Endothelial cell of umbilical vein (primary cell): ENCODE results near the gene ACLY. TPM values are rescaled to one million over a fixed set of nuclear protein-coding genes. Genes with fewer than 3 reads are reported as not detected.

Source experiments
- BruUV-seq: library from RNA; stranded (reverse); fragments of 400-500 nt; replicated peaks from 2 replicates; lab custom pipeline; 2021; lab: Mats Ljungman, UMichigan
- CTCF ChIA-PET: fragments of 300-600, 350-600 bp; sonication (Branson Sonifier 250); formaldehyde crosslinking; loops from one replicate; lab custom pipeline; 2021; ENCODE audit warnings: antibody characterized with exemption, inconsistent platforms; lab: Charles Lee
- POLR2A ChIA-PET: fragments of 300-600, 350-600 bp; sonication (Branson Sonifier 250); formaldehyde crosslinking; loops from one replicate; lab custom pipeline; 2021; ENCODE audit warnings: antibody characterized with exemption, inconsistent platforms; lab: Charles Lee
- DNase-seq: peaks from one replicate; pipeline ENCODE4 v3.0.0-alpha.2; 2011; ENCODE audit warnings: low read depth, low spot score
- FAIRE-seq: peaks from 2 replicates; lab custom pipeline; 2011; peaks lifted over from hg19 to GRCh38; lab: Jason Lieb, UNC
- H2AFZ ChIP-seq: 2 replicates; pipeline ENCODE4 v1.6.0; 2012; ENCODE audit warnings: low read depth, low read length, control low read depth, inconsistent platforms
- H3K27ac ChIP-seq: 2 replicates; pipeline ENCODE4 v1.5.1; 2011; ENCODE audit warnings: low read depth, mild to moderate bottlenecking, control low read depth, low read length, moderate library complexity; ENCODE audit not compliant: insufficient read depth
- H3K27me3 ChIP-seq, 2 experiments: 2 replicates each; pipeline versions ENCODE4 v1.6.0 to v1.6.1; 2011; ENCODE audit warnings: low read length in 2 of 2, mixed read lengths in 1 of 2; ENCODE audit not compliant: control insufficient read depth in 2 of 2, insufficient read depth in 2 of 2
- H3K36me3 ChIP-seq, 2 experiments: 2 replicates in 1 of 2; 3 replicates in 1 of 2; pipeline ENCODE4 v1.5.1; 2011; ENCODE audit warnings: low read length in 2 of 2, mild to moderate bottlenecking in 1 of 2, moderate library complexity in 1 of 2; ENCODE audit not compliant: control insufficient read depth in 2 of 2, insufficient read depth in 2 of 2; ENCODE audit errors: extremely low read depth in 1 of 2
- H3K4me1 ChIP-seq: 3 replicates; pipeline ENCODE4 v1.5.1; 2011; ENCODE audit warnings: mild to moderate bottlenecking, low read length; ENCODE audit not compliant: control insufficient read depth, insufficient read depth; ENCODE audit errors: extremely low read depth
- H3K4me2 ChIP-seq: 2 replicates; pipeline ENCODE4 v1.6.1; 2011; ENCODE audit warnings: low read length, control low read depth, mixed read lengths; ENCODE audit not compliant: insufficient read depth
- H3K4me3 ChIP-seq, 3 experiments: fragments of 200-600 bp in 1 of 3; sonication (generic), shearing (Covaris generic) in 1 of 3; replicated peaks in 1 of 3; 2 replicates each; pipeline ENCODE4 v1.5.1; 2011 to 2016; ENCODE audit warnings: control low read depth in 3 of 3, low read length in 3 of 3, mild to moderate bottlenecking in 2 of 3, inconsistent platforms in 1 of 3, low read depth in 1 of 3, moderate library complexity in 1 of 3; ENCODE audit not compliant: insufficient read depth in 1 of 3
- H3K79me2 ChIP-seq: 2 replicates; pipeline ENCODE4 v1.6.0; 2012; ENCODE audit warnings: low read length, inconsistent platforms; ENCODE audit not compliant: control insufficient read depth, insufficient read depth
- H3K9ac ChIP-seq: replicated peaks from 2 replicates; pipeline ENCODE3; 2011; ENCODE audit warnings: low read length, control low read depth; ENCODE audit not compliant: insufficient read depth; ENCODE audit errors: extremely low read depth
- H3K9me1 ChIP-seq: replicated peaks from 3 replicates; pipeline ENCODE4 v1.6.0; 2011; ENCODE audit warnings: mild to moderate bottlenecking, low read length; ENCODE audit not compliant: control insufficient read depth, insufficient read depth; ENCODE audit errors: extremely low read depth
- H3K9me3 ChIP-seq: replicated peaks from 2 replicates; pipeline ENCODE4 v1.5.1; 2012; ENCODE audit warnings: low read length, inconsistent platforms; ENCODE audit not compliant: control insufficient read depth, insufficient read depth
- H4K20me1 ChIP-seq: replicated peaks from 2 replicates; pipeline ENCODE3; 2011; ENCODE audit warnings: mild to moderate bottlenecking, low read length; ENCODE audit not compliant: control insufficient read depth, insufficient read depth; ENCODE audit errors: extremely low read depth
- EZH2 ChIP-seq: IDR thresholded peaks from 2 replicates; pipeline ENCODE4 v1.6.1; 2012; ENCODE audit warnings: borderline replicate concordance, low read depth, mild to moderate bottlenecking, moderate library complexity, low read length, inconsistent platforms; ENCODE audit not compliant: severe bottlenecking
- GATA2 ChIP-seq: IDR thresholded peaks from 2 replicates; pipeline ENCODE4 v1.7.0; 2011; ENCODE audit warnings: low read depth, mild to moderate bottlenecking, moderate library complexity, mixed read lengths, low read length; ENCODE audit not compliant: insufficient read length, insufficient read depth
- MYC ChIP-seq: IDR thresholded peaks from one replicate; pipeline ENCODE4 v1.6.1; 2011; ENCODE audit warnings: mild to moderate bottlenecking, low read depth, low read length
- dilution Hi-C: fragments of 300-500 bp; cut with MboI; formaldehyde crosslinking; loops from one replicate; pipeline ENCODE4 v1.15.0; 2019; ENCODE audit warnings: low sequenced_read_pairs; ENCODE audit not compliant: extremely low pct_ligation_motif_present
- intact Hi-C: fragments of 100-400 bp; cut with micrococcal nuclease; formaldehyde crosslinking; loops from one replicate; pipeline ENCODE4 v1.10.0; 2022
- polyA plus RNA-seq, 4 experiments: library from polyadenylated mRNA; depleted of rRNA in 3 of 4; stranded (reverse) in 3 of 4; unstranded in 1 of 4; fragments of >200 nt; gene quantifications; 2 replicates each; pipeline versions ENCODE4 v1.2.1 to v1.2.3, GENCODE V29; 2011 to 2012; ENCODE audit warnings: missing spikeins in 1 of 4
- total RNA-seq: library from RNA; stranded (reverse); gene quantifications from 2 replicates; pipeline ENCODE4 v1.2.3, GENCODE V29; 2021
- TF ChIP-seq, protein P1 (sequence below): IDR thresholded peaks from 2 replicates; pipeline ENCODE4 v1.6.1; 2011; ENCODE audit not compliant: insufficient read depth, insufficient read length
- TF ChIP-seq, protein P2 (sequence below), 2 donors: IDR thresholded peaks; 1 replicate in 1 of 2; 2 replicates in 1 of 2; pipeline ENCODE4 v1.5.1; 2011; ENCODE audit warnings: low read length in 2 of 2, mild to moderate bottlenecking in 2 of 2, moderate library complexity in 2 of 2, control low read depth in 1 of 2, inconsistent platforms in 1 of 2, low read depth in 1 of 2; ENCODE audit not compliant: insufficient read depth in 1 of 2; ENCODE audit errors: extremely low read depth in 1 of 2

Gene ACLY
- total and polyA plus RNA-seq, 2 donors (not counting 3 experiments of a cell fraction or from before 2014, with no cell fraction given) = 174 to 324 TPM

DNA sequence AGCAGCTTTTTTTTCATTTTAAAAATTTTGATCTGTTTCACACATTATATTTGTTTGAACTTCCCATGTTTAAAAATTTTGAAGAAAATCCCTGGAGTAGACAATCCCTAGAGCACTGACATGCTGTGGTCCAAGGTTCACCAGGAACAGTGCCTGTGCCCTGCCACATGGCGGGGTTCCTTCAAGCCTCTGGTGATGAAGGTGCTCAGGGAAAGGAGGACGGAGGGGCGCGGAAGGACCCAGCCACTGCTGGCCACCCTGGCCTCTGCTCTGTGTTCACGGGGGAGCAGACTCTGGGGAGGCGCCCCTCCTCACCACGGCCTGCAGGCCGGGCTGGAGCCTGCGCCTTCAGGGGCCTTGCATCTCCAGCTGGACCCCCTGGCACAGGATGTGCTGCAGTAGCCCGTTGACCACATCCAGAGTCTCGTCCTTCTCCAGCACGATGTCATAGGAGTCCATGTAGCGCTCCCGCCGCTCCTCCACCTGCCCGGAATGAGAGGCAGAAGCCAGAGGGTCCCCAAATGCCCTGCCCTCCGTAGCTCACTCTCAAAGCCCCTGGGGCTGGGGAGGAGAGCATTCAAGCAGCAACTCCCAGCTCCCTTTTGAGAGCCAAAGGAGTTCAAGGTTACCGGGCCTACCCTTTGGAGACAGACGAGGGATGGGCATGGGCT lies 93.4 kb downstream of the ACLY start:
- dilution Hi-C loops (no loop called here), intact Hi-C loops (no loop called here)
- Histone ChIP-seq H3K4me3 (no peak overlapping the region), H4K20me1 (no peaks in the 10 kb centered on the region), H3K36me3 (peaks cover 8 to 22% of the 10 kb centered on the region in 2 experiments), H3K27me3 (no peaks in the 10 kb centered on the region), H3K9me1 (no peaks in the 10 kb centered on the region), H3K9ac (no peak overlapping the region), H3K9me3 (no peaks in the 10 kb centered on the region), H3K4me2 (no peak overlapping the region), H2AFZ (no peak overlapping the region), H3K4me1 (no peaks in the 10 kb centered on the region), H3K79me2 (no peaks in the 10 kb centered on the region), H3K27ac (no peak overlapping the region)
- DNase-seq (no peak), FAIRE-seq (no peak)
- POLR2A ChIA-PET = no interaction called here
- no TSS peak for BruUV-seq
- TF ChIP-seq, protein P1, sequence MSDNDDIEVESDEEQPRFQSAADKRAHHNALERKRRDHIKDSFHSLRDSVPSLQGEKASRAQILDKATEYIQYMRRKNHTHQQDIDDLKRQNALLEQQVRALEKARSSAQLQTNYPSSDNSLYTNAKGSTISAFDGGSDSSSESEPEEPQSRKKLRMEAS = no peak
- TF ChIP-seq EZH2 = no peak
- TF ChIP-seq, protein P2, sequence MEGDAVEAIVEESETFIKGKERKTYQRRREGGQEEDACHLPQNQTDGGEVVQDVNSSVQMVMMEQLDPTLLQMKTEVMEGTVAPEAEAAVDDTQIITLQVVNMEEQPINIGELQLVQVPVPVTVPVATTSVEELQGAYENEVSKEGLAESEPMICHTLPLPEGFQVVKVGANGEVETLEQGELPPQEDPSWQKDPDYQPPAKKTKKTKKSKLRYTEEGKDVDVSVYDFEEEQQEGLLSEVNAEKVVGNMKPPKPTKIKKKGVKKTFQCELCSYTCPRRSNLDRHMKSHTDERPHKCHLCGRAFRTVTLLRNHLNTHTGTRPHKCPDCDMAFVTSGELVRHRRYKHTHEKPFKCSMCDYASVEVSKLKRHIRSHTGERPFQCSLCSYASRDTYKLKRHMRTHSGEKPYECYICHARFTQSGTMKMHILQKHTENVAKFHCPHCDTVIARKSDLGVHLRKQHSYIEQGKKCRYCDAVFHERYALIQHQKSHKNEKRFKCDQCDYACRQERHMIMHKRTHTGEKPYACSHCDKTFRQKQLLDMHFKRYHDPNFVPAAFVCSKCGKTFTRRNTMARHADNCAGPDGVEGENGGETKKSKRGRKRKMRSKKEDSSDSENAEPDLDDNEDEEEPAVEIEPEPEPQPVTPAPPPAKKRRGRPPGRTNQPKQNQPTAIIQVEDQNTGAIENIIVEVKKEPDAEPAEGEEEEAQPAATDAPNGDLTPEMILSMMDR (IDR thresholded peaks at IDR 0.05; ENCODE audit: extremely low read depth in 1 of 2, insufficient read depth in 1 of 2, low read depth in 1 of 2, low read length in 2 of 2) = no peak
- no peak for TF ChIP-seq GATA2
- TF ChIP-seq MYC = no peak
- CTCF ChIA-PET = interaction anchor here (1.3 kb wide), 1 partner anchor 16 kb away, joined by 4 read pairs; no protein-coding TSS in a partner anchor
